ENCODE results near the gene SNAP25.

- TF ChIP-seq CTCF (IDR thresholded peaks at IDR 0.05): no peak
- TF ChIP-seq POLR2A (IDR thresholded peaks at IDR 0.05): no peak
Observed at GRCh38 chr20:10313215-10313614, 94.6 kb downstream of the SNAP25 start.
